ENCODE measurements around the gene NPAS4. TPM values are rescaled to one million over a fixed set of nuclear protein-coding genes. Genes with fewer than 3 reads are reported as not detected.

Gene NPAS4
- total and polyA plus RNA-seq, 9 of the 15 experiments (the other 6 are each of a cell fraction or from before 2014, with no cell fraction given): not detected

DNA sequence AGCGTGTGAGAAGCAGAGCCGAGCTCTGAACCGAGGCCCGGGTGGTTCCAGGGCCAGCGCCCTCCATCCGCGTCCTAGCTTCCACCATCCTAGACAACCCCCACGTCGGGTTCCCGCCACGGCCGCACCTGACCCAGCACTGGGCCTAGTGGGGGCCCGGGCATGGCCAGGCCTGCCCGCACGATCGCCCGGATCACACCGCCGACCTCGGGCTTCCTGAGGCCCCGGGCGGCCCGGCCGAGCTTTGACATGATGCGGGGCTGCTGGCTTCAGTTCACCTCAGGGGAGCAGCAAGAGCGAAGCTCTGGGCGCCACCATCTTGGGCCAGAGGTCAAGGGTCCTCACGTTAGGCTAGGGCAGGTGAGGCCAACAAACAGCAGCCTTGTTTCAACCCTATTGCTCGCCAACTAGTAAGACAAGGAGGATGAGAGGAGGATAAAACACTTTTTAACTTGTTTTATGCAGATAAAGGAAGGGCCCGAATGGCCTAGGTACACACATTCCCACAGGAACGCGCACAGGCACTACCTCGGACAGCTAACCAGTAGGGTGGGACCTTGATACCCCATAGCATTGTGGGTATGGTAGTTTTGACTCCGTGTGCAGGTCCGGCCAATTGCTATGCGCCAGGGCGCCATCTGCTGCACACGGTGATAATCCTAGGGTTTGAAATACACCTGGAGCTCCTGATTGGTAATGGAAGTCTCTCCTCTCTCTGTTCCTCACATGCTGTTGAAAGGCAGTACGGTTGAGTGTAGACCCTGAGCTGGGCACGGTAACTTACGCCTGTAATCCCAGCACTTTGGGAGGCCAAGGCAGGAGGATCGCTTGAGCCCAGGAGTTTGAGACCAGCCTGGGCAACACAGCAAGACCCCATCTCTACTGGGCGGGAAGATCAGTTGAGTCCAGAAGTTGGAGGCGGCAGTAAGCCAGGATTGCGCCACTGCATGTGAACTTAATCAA, 17.9 kb downstream of the NPAS4 start, which contains the start of gene MRPL11:
TSS of gene MRPL11 (minus strand) at position 345 of the 963 bp plus-strand sequence. CDS start at position 251, 94 bp downstream.
- H3K79me2 ChIP-seq (ENCODE audit: control insufficient read depth, insufficient read depth, low read length): peaks cover 16% of the 10 kb centered on the region
- in situ Hi-C loops (cut with MboI) (no loop called here), intact Hi-C loops (cut with micrococcal nuclease) (loop anchor here (1.0 to 5.0 kb wide), 2 partner anchors 42 to 239 kb away; partner anchors contain the start of genes DPP3 and RBM4B)
- peaks cover 0 to 10% of the 10 kb centered on the region in 2 experiments; a peak in 2 of 5 replicates for H3K27me3 ChIP-seq (ENCODE audit: control insufficient read depth in 2 of 2, insufficient read depth in 2 of 2, low read length in 2 of 2)
- 3% methylated on average over 43 of the region's 45 CpGs for WGBS (ENCODE audit: insufficient coverage, low coverage, missing lambda C conversion rate)
- DNase-seq (ENCODE audit: extremely low read depth in 1 of 4, low spot score in 3 of 4) (peak; percentile 93 to 96 (median 95)), FAIRE-seq (peak; percentile 100), ATAC-seq (peak; percentile 99)
- ChIA-PET CTCF (ENCODE audit: low intra/inter-chr PET ratio) (interaction anchor here (0.6 to 2.1 kb wide), 9 partner anchors 21 to 240 kb away, joined by 3 to 21 read pairs (median 4); no protein-coding TSS in a partner anchor), POLR2A (interaction anchor here (0.6 to 1.9 kb wide), 13 partner anchors 8 to 775 kb away, joined by 3 to 9 read pairs (median 3); partner anchors contain the start of genes DPP3 and PELI3)
- H3K36me3 ChIP-seq (ENCODE audit: control insufficient read depth, insufficient read depth, low read length): peaks cover 26% of the 10 kb centered on the region
- H3K9ac ChIP-seq (ENCODE audit: insufficient read depth in 1 of 2, low read depth in 2 of 2, low read length in 2 of 2): peak within 1 kb of the TSS; percentile 77 to 93
- H3K9me3 ChIP-seq (replicated peaks; ENCODE audit: control insufficient read depth, insufficient read depth, low read depth, low read length): no peaks in the 10 kb centered on the region
- peaks cover 3 to 12% of the 10 kb centered on the region in 2 experiments; a peak in 3 of 5 replicates for H3K4me1 ChIP-seq (replicated peaks in 1 of 2; ENCODE audit: control insufficient read depth in 2 of 2, insufficient read depth in 2 of 2, low read length in 2 of 2)
- peak within 1 kb of the TSS; percentile 89 for H3K27ac ChIP-seq (ENCODE audit: extremely low read depth, low read depth, low read length)
- H3K4me3 ChIP-seq: peak within 1 kb of the TSS; percentile 86
- no TSS peak for BruUV-seq (replicated peaks)
- H3K4me2 ChIP-seq (ENCODE audit: insufficient read depth, low read length): peak within 1 kb of the TSS; percentile 92
- no peaks in the 10 kb centered on the region for H3K9me1 ChIP-seq (ENCODE audit: control insufficient read depth, insufficient read depth, low read length)
- H4K20me1 ChIP-seq (replicated peaks; ENCODE audit: control insufficient read depth, insufficient read depth, low read length): no peaks in the 10 kb centered on the region
- H2AFZ ChIP-seq (ENCODE audit: low read depth, low read length): peak within 1 kb of the TSS; percentile 97
- no peak for TF ChIP-seq KDM4B (IDR thresholded peaks at IDR 0.05; ENCODE audit: borderline replicate concordance in 2 of 2, low read depth in 1 of 2)
- peak; percentile 44 for TF ChIP-seq MAX (CRISPR knock-in tag; IDR thresholded peaks at IDR 0.05)
- TF ChIP-seq MEF2D (tag; conservative IDR thresholded peaks at IDR 0.05; ENCODE audit: low read depth): peak; percentile 57; the same call in 1 of the 2 replicates
- TF ChIP-seq GTF2E2 (tag; IDR thresholded peaks at IDR 0.05): peak; percentile 65; the same call in 1 of the 2 replicates
- TF ChIP-seq SMARCA4 (IDR thresholded peaks at IDR 0.05): no peak
- TF ChIP-seq ZNF311 (CRISPR knock-in tag; IDR thresholded peaks at IDR 0.05): no peak
- TF ChIP-seq, protein P1, sequence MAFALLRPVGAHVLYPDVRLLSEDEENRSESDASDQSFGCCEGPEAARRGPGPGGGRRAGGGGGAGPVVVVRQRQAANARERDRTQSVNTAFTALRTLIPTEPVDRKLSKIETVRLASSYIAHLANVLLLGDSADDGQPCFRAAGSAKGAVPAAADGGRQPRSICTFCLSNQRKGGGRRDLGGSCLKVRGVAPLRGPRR (CRISPR knock-in tag; IDR thresholded peaks at IDR 0.05): 0 out of 2 replicates have a peak, but pooled peaks have one; percentile 56
- 0 out of 2 replicates have a peak, but pooled peaks have one; percentile 33 for TF ChIP-seq MYBL2 (IDR thresholded peaks at IDR 0.05; ENCODE audit: low read depth)
- TF ChIP-seq MYBL2 (CRISPR knock-in tag; IDR thresholded peaks at IDR 0.05; ENCODE audit: borderline replicate concordance): no peak; the same call in 1 of the 2 replicates
- TF ChIP-seq, protein P2, sequence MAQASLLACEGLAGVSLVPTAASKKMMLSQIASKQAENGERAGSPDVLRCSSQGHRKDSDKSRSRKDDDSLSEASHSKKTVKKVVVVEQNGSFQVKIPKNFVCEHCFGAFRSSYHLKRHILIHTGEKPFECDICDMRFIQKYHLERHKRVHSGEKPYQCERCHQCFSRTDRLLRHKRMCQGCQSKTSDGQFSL (CRISPR knock-in tag; IDR thresholded peaks at IDR 0.05): 0 out of 2 replicates have a peak, but pooled peaks have one; percentile 33
- TF ChIP-seq, protein P2 (tag; IDR thresholded peaks at IDR 0.05): no peak
- TF ChIP-seq PRDM10 (IDR thresholded peaks at IDR 0.05; ENCODE audit: partially characterized antibody): peak; percentile 39
- peak; percentile 73; the same call in 1 of the 2 replicates for TF ChIP-seq TEAD2 (tag; IDR thresholded peaks at IDR 0.05)
